Fibroblast of lung (primary cell): ENCODE results near the gene NMNAT3.

ENCODE experiments used
- CTCF ChIP-seq, 2 donors: IDR thresholded peaks in 1 of 2; conservative IDR thresholded peaks in 1 of 2; 1 replicate in 1 of 2; 2 replicates in 1 of 2; pipeline ENCODE4 v1.5.1; 2011 to 2012; ENCODE audit warnings: low read length in 2 of 2, control low read depth in 1 of 2, inconsistent platforms in 1 of 2, low read depth in 1 of 2, mild to moderate bottlenecking in 1 of 2
- EZH2 ChIP-seq: IDR thresholded peaks from 2 replicates; pipeline ENCODE4 v1.5.1; 2012; ENCODE audit warnings: low read length, control low read depth, mild to moderate bottlenecking; ENCODE audit errors: missing control alignments

- no peak for TF ChIP-seq EZH2
- no peak for TF ChIP-seq CTCF (conservative IDR thresholded peaks at IDR 0.05 in 1 of 2, IDR thresholded peaks at IDR 0.05 in 1 of 2; ENCODE audit: low read depth in 1 of 2, low read length in 2 of 2)
Measured at GRCh38 chr3:139597947-139598346, 79.8 kb downstream of the NMNAT3 start.
